Left renal pelvis (tissue), 4 donors: ENCODE measurements around the gene FAM89A. TPM values are rescaled to one million over a fixed set of nuclear protein-coding genes. Genes with fewer than 3 reads are reported as not detected.

Experiments used
- DNase-seq, 4 donors: peaks; one replicate each; pipeline ENCODE4 v3.0.0-alpha.2; 2013; ENCODE audit warnings: low read depth in 4 of 4, low spot score in 3 of 4
- polyA plus RNA-seq, 4 donors: library from polyadenylated mRNA; unstranded; fragments of 120-200 nt; gene quantifications; one replicate each; pipeline ENCODE4 v1.2.1, GENCODE V29; 2013; ENCODE audit not compliant: insufficient read length in 4 of 4

Gene FAM89A
- polyA plus RNA-seq, 4 donors, result 16.2 to 19.4 (median 16.7) TPM

GRCh38 chr1:230972855-230973271 is 67.2 kb downstream of the FAM89A start:
- no peak for DNase-seq

- no peak for DNase-seq
Measured at GRCh38 chr1:230971771-230972170, 68.3 kb downstream of the FAM89A start.

DNA sequence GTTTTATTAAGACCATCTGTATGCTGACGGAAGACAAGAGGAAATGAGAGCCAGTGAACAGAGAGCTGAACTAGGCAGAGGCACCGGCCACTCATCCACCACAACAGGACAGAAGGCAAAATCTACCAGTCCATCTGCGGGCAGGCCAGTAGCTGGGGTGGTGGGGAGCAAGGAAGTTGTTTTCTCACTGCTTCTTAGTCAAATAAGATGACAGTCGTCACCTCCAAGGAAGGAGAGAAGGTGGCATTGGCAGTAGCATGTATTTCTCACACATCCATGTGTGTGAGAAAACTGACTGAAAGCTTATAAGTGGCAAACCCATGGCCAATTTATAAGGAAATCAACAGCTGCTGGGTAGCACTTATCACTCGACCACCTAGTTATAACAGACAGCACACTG is 69.6 kb downstream of the FAM89A start:
- no peak for DNase-seq

Other genes starting within 250 kb of the FAM89A start
- gene C1orf198, start 171.7 kb downstream of the FAM89A start, polyA plus RNA-seq, result 100 to 1,000 TPM in 1 of 4 donors, 10 to 100 TPM in 3; 82.5 to 152 (median 93.1) TPM
- gene TTC13, start 61.4 kb downstream of the FAM89A start, polyA plus RNA-seq, result 10 to 100 TPM; 18.1 to 26.0 (median 23.1) TPM
- 10 to 100 TPM; 22.9 to 34.7 (median 26.5) TPM for gene ARV1, start 61.2 kb downstream of the FAM89A start, polyA plus RNA-seq
- under 1 TPM; 0.06 to 0.20 (median 0.12) TPM for gene TRIM67, start 121.8 kb upstream of the FAM89A start, polyA plus RNA-seq
- gene GNPAT, start 201.0 kb upstream of the FAM89A start, polyA plus RNA-seq, result 10 to 100 TPM; 45.9 to 77.0 (median 67.9) TPM